Astrocyte of the cerebellum (primary cell): ENCODE measurements around the gene MAN1A1.

Experiments
- DNase-seq: peaks from one replicate; pipeline ENCODE4 v3.0.0-alpha.2; 2011; ENCODE audit warnings: low read depth
- H3K4me3 ChIP-seq: 2 replicates; pipeline ENCODE4 v1.5.1; 2011; ENCODE audit warnings: mild to moderate bottlenecking, low read depth, low read length, moderate library complexity
- CTCF ChIP-seq: IDR thresholded peaks from 2 replicates; pipeline ENCODE4 v1.5.1; 2012; ENCODE audit warnings: low read length, low read depth, moderate library complexity, mild to moderate bottlenecking; ENCODE audit errors: missing control alignments
- in situ Hi-C: cut with HindIII; loops from 2 replicates; pipeline ENCODE4 v1.10.0; 2017; ENCODE audit warnings: low sequenced_read_pairs

Gene MAN1A1

GRCh38 chr6:119270545-119270944, 79.0 kb downstream of the MAN1A1 start:
- no peak for DNase-seq
- TF ChIP-seq CTCF = no peak
- H3K4me3 ChIP-seq = no peak overlapping the region
- in situ Hi-C loops = no loop called here

- H3K4me3 ChIP-seq = no peak overlapping the region
- in situ Hi-C loops = no loop called here
- no peak for DNase-seq
- TF ChIP-seq CTCF = no peak
Measured at GRCh38 chr6:119269266-119270103, 80.1 kb downstream of the MAN1A1 start.

- no peak overlapping the region for H3K4me3 ChIP-seq
- DNase-seq = no peak
- in situ Hi-C loops = no loop called here
- TF ChIP-seq CTCF = no peak
Measured at GRCh38 chr6:119267126-119267905, 82.2 kb downstream of the MAN1A1 start.

GRCh38 chr6:119264854-119265397, 84.6 kb downstream of the MAN1A1 start:
- no peak for DNase-seq
- H3K4me3 ChIP-seq = no peak overlapping the region
- TF ChIP-seq CTCF = no peak
- in situ Hi-C loops = no loop called here

- in situ Hi-C loops = no loop called here
- DNase-seq = no peak
- no peak for TF ChIP-seq CTCF
- no peak overlapping the region for H3K4me3 ChIP-seq
Measured at GRCh38 chr6:119262612-119263011, 86.9 kb downstream of the MAN1A1 start.

GRCh38 chr6:119261944-119262284, 87.6 kb downstream of the MAN1A1 start:
- DNase-seq = no peak
- no peak for TF ChIP-seq CTCF

More at GRCh38 chr6:119261944-119262284, 87.6 kb downstream of the MAN1A1 start:
- H3K4me3 ChIP-seq = no peak overlapping the region
- in situ Hi-C loops = no loop called here
